ENCODE results near the gene CCDC106. TPM values are rescaled to one million over a fixed set of nuclear protein-coding genes. Genes with fewer than 3 reads are reported as not detected.

Gene CCDC106
- total RNA-seq, 1 donor from 2014 or later: 12.2 TPM

GRCh38 chr19:55621673-55622231 is 26.3 kb upstream of the CCDC106 start:
- peaks cover 8% of the 10 kb centered on the region for H3K36me3 Mint-ChIP-seq (ENCODE audit: low read depth, unreplicated experiment)
- peaks cover 6% of the 10 kb centered on the region for H3K4me1 Mint-ChIP-seq (ENCODE audit: low read depth, unreplicated experiment)
- no peak overlapping the region for H3K4me3 Mint-ChIP-seq (ENCODE audit: unreplicated experiment)

GRCh38 chr19:55622242-55622969 is 25.6 kb upstream of the CCDC106 start:
- Histone ChIP-seq H3K36me3 (ENCODE audit: insufficient read depth, low read length) (no peaks in the 10 kb centered on the region), H3K79me2 (ENCODE audit: insufficient read depth, low read length) (peaks cover 8% of the 10 kb centered on the region), H3K4me1 (ENCODE audit: insufficient read depth, low read length) (no peaks in the 10 kb centered on the region), H2AFZ (ENCODE audit: low read depth, low read length) (no peak overlapping the region), H3K9ac (ENCODE audit: low read length) (no peak overlapping the region), H4K20me1 (ENCODE audit: insufficient read depth, low read length) (peaks cover 14% of the 10 kb centered on the region), H3K4me3 (ENCODE audit: insufficient read depth, low read depth, low read length) (no peak overlapping the region), H3K9me3 (ENCODE audit: insufficient read depth, low read depth, low read length) (no peaks in the 10 kb centered on the region), H3K27me3 (ENCODE audit: insufficient read depth, low read length) (no peaks in the 10 kb centered on the region), H3K4me2 (ENCODE audit: low read length) (no peak overlapping the region), H3K27ac (ENCODE audit: low read depth, low read length) (no peak overlapping the region)
- no peaks in the 10 kb centered on the region for H3K9me3 Mint-ChIP-seq (ENCODE audit: unreplicated experiment)
- H3K27ac Mint-ChIP-seq (ENCODE audit: unreplicated experiment): no peak overlapping the region
- no peak overlapping the region for H3K4me3 Mint-ChIP-seq (ENCODE audit: unreplicated experiment)
- no peak for DNase-seq (ENCODE audit: low read depth)
- FAIRE-seq: no peak
- peaks cover 6% of the 10 kb centered on the region for H3K36me3 Mint-ChIP-seq (ENCODE audit: low read depth, unreplicated experiment)
- peaks cover 6% of the 10 kb centered on the region for H3K4me1 Mint-ChIP-seq (ENCODE audit: low read depth, unreplicated experiment)
- TF ChIP-seq EZH2 (IDR thresholded peaks at IDR 0.05; ENCODE audit: insufficient read depth, low read length) (no peak), CTCF (IDR thresholded peaks at IDR 0.05; ENCODE audit: insufficient read depth, low read depth, low read length) (no peak)
- no peaks in the 10 kb centered on the region for H3K27me3 Mint-ChIP-seq (ENCODE audit: low read depth, unreplicated experiment)

More at GRCh38 chr19:55621673-55622231, 26.3 kb upstream of the CCDC106 start:
- Histone ChIP-seq H3K9ac (ENCODE audit: low read length) (no peak overlapping the region), H2AFZ (ENCODE audit: low read depth, low read length) (no peak overlapping the region), H3K79me2 (ENCODE audit: insufficient read depth, low read length) (peaks cover 8% of the 10 kb centered on the region), H3K4me1 (ENCODE audit: insufficient read depth, low read length) (no peaks in the 10 kb centered on the region), H3K4me3 (ENCODE audit: insufficient read depth, low read depth, low read length) (no peak overlapping the region), H3K4me2 (ENCODE audit: low read length) (no peak overlapping the region), H3K27ac (ENCODE audit: low read depth, low read length) (no peak overlapping the region), H3K27me3 (ENCODE audit: insufficient read depth, low read length) (no peaks in the 10 kb centered on the region), H4K20me1 (ENCODE audit: insufficient read depth, low read length) (peaks cover 17% of the 10 kb centered on the region), H3K9me3 (ENCODE audit: insufficient read depth, low read depth, low read length) (no peaks in the 10 kb centered on the region), H3K36me3 (ENCODE audit: insufficient read depth, low read length) (no peaks in the 10 kb centered on the region)
- Mint-ChIP-seq H3K9me3 (ENCODE audit: unreplicated experiment) (no peaks in the 10 kb centered on the region), H3K27me3 (ENCODE audit: low read depth, unreplicated experiment) (no peaks in the 10 kb centered on the region), H3K27ac (ENCODE audit: unreplicated experiment) (no peak overlapping the region)
- DNase-seq (ENCODE audit: low read depth) (no peak), FAIRE-seq (no peak)
- TF ChIP-seq EZH2 (IDR thresholded peaks at IDR 0.05; ENCODE audit: insufficient read depth, low read length): no peak
- no peak for TF ChIP-seq CTCF (IDR thresholded peaks at IDR 0.05; ENCODE audit: insufficient read depth, low read depth, low read length)

GRCh38 chr19:55623130-55623529 is 24.9 kb upstream of the CCDC106 start:
- Histone ChIP-seq H3K4me1 (ENCODE audit: insufficient read depth, low read length) (no peaks in the 10 kb centered on the region), H3K9ac (ENCODE audit: low read length) (no peak overlapping the region), H3K9me3 (ENCODE audit: insufficient read depth, low read depth, low read length) (no peaks in the 10 kb centered on the region), H3K4me2 (ENCODE audit: low read length) (peak overlapping the region; percentile 64), H3K36me3 (ENCODE audit: insufficient read depth, low read length) (no peaks in the 10 kb centered on the region), H3K4me3 (ENCODE audit: insufficient read depth, low read depth, low read length) (no peak overlapping the region), H3K79me2 (ENCODE audit: insufficient read depth, low read length) (peaks cover 8% of the 10 kb centered on the region), H4K20me1 (ENCODE audit: insufficient read depth, low read length) (peaks cover 13% of the 10 kb centered on the region), H3K27me3 (ENCODE audit: insufficient read depth, low read length) (no peaks in the 10 kb centered on the region), H3K27ac (ENCODE audit: low read depth, low read length) (no peak overlapping the region), H2AFZ (ENCODE audit: low read depth, low read length) (no peak overlapping the region)
- Mint-ChIP-seq H3K36me3 (ENCODE audit: low read depth, unreplicated experiment) (peaks cover 2% of the 10 kb centered on the region), H3K4me1 (ENCODE audit: low read depth, unreplicated experiment) (peaks cover 6% of the 10 kb centered on the region), H3K9me3 (ENCODE audit: unreplicated experiment) (no peaks in the 10 kb centered on the region), H3K27me3 (ENCODE audit: low read depth, unreplicated experiment) (no peaks in the 10 kb centered on the region), H3K27ac (ENCODE audit: unreplicated experiment) (no peak overlapping the region), H3K4me3 (ENCODE audit: unreplicated experiment) (peak overlapping the region; percentile 89)
- DNase-seq (ENCODE audit: low read depth) (no peak), FAIRE-seq (no peak)
- no peak for TF ChIP-seq EZH2 (IDR thresholded peaks at IDR 0.05; ENCODE audit: insufficient read depth, low read length)
- no peak for TF ChIP-seq CTCF (IDR thresholded peaks at IDR 0.05; ENCODE audit: insufficient read depth, low read depth, low read length)
